H9 (cell line): ENCODE data around the gene CMTM8. TPM values are rescaled to one million over a fixed set of nuclear protein-coding genes. Genes with fewer than 3 reads are reported as not detected.

Source experiments
- DNase-seq: peaks from one replicate; pipeline ENCODE4 v3.0.0-alpha.2; 2017
- H2AFZ ChIP-seq: one replicate; pipeline ENCODE4 v1.6.1; 2013; ENCODE audit warnings: mild to moderate bottlenecking, low read length, control low read depth, moderate library complexity
- H2AK5ac ChIP-seq: 2 replicates; pipeline ENCODE4 v1.6.1; 2013; ENCODE audit warnings: low read length, control low read depth, mixed read lengths; ENCODE audit not compliant: insufficient read length
- H2BK120ac ChIP-seq: one replicate; pipeline ENCODE4 v1.6.1; 2013; ENCODE audit warnings: low read depth, mild to moderate bottlenecking, low read length, control low read depth, inconsistent platforms; ENCODE audit not compliant: poor library complexity, severe bottlenecking
- H2BK12ac ChIP-seq: 2 replicates; pipeline ENCODE4 v1.6.1; 2013; ENCODE audit warnings: low read length, control low read depth, mixed read lengths, low read depth; ENCODE audit not compliant: insufficient read length
- H2BK15ac ChIP-seq: 2 replicates; pipeline ENCODE4 v1.6.1; 2013; ENCODE audit warnings: low read depth, low read length, control low read depth
- H2BK20ac ChIP-seq: one replicate; pipeline ENCODE4 v1.6.1; 2013; ENCODE audit warnings: low read depth, mild to moderate bottlenecking, low read length, control low read depth, inconsistent platforms; ENCODE audit not compliant: poor library complexity, severe bottlenecking
- H2BK5ac ChIP-seq: 2 replicates; pipeline ENCODE4 v1.6.1; 2013; ENCODE audit warnings: low read length, control low read depth, mixed read lengths; ENCODE audit not compliant: insufficient read length
- H3K14ac ChIP-seq: 2 replicates; pipeline ENCODE4 v1.6.1; 2013; ENCODE audit warnings: low read length, control low read depth; ENCODE audit not compliant: insufficient read depth
- H3K18ac ChIP-seq: 2 replicates; pipeline ENCODE4 v1.6.1; 2013; ENCODE audit warnings: low read depth, mild to moderate bottlenecking, mixed read lengths, low read length, control low read depth; ENCODE audit not compliant: insufficient read length
- H3K23ac ChIP-seq: 2 replicates; pipeline ENCODE4 v1.6.1; 2013; ENCODE audit warnings: low read length, control low read depth, mixed read lengths, low read depth; ENCODE audit not compliant: insufficient read length
- H3K23me2 ChIP-seq: 2 replicates; pipeline ENCODE4 v1.6.1; 2013; ENCODE audit warnings: low read depth, mild to moderate bottlenecking, mixed read lengths, low read length, control low read depth; ENCODE audit not compliant: insufficient read length, poor library complexity, severe bottlenecking
- H3K27ac ChIP-seq: 2 replicates; pipeline ENCODE4 v1.5.1; 2013; ENCODE audit warnings: low read length, control low read depth, mixed read lengths, low read depth; ENCODE audit not compliant: insufficient read length
- H3K27me3 ChIP-seq: 2 replicates; pipeline ENCODE4 v1.6.1; 2013; ENCODE audit warnings: low read length, control low read depth, inconsistent platforms; ENCODE audit not compliant: insufficient read depth
- H3K4ac ChIP-seq: 2 replicates; pipeline ENCODE4 v1.6.1; 2013; ENCODE audit warnings: low read depth, mild to moderate bottlenecking, control low read depth, inconsistent platforms, low read length, moderate library complexity
- H3K4me1 ChIP-seq: 2 replicates; pipeline ENCODE4 v1.6.1; 2013; ENCODE audit warnings: low read length, control low read depth, inconsistent platforms; ENCODE audit not compliant: insufficient read depth
- H3K4me2 ChIP-seq: 2 replicates; pipeline ENCODE4 v1.6.1; 2013; ENCODE audit warnings: low read length, control low read depth, mixed read lengths; ENCODE audit not compliant: insufficient read length, insufficient read depth
- H3K56ac ChIP-seq: 2 replicates; pipeline ENCODE4 v1.6.1; 2013; ENCODE audit warnings: low read depth, mild to moderate bottlenecking, mixed read lengths, low read length, control low read depth; ENCODE audit not compliant: insufficient read length
- H3K79me1 ChIP-seq: 2 replicates; pipeline ENCODE4 v1.6.1; 2013; ENCODE audit warnings: low read depth, mild to moderate bottlenecking, moderate library complexity, low read length, control low read depth, inconsistent platforms; ENCODE audit not compliant: insufficient read depth, poor library complexity, severe bottlenecking
- H3K79me2 ChIP-seq: 2 replicates; pipeline ENCODE4 v1.6.1; 2013; ENCODE audit warnings: low read length, control low read depth, inconsistent platforms; ENCODE audit not compliant: insufficient read depth
- H3K9ac ChIP-seq: 2 replicates; pipeline ENCODE4 v1.6.1; 2013; ENCODE audit warnings: low read length, control low read depth, mixed read lengths; ENCODE audit not compliant: insufficient read length; ENCODE audit errors: extremely low read depth
- H3K9me3 ChIP-seq: one replicate; pipeline ENCODE4 v1.6.1; 2013; ENCODE audit warnings: low read depth, low read length, inconsistent platforms; ENCODE audit not compliant: control insufficient read depth
- H3T11ph ChIP-seq: one replicate; pipeline ENCODE4 v1.6.1; 2013; ENCODE audit warnings: mild to moderate bottlenecking, low read length, control low read depth, inconsistent platforms
- H4K20me1 ChIP-seq: one replicate; pipeline ENCODE4 v1.6.1; 2013; ENCODE audit not compliant: control insufficient read depth, insufficient read length, insufficient read depth
- H4K5ac ChIP-seq: 2 replicates; pipeline ENCODE4 v1.6.1; 2013; ENCODE audit warnings: low read depth, mild to moderate bottlenecking, mixed read lengths, low read length, control low read depth; ENCODE audit not compliant: insufficient read length
- H4K8ac ChIP-seq: replicated peaks from 2 replicates; pipeline ENCODE4 v1.6.1; 2013; ENCODE audit warnings: low read length, control low read depth, mixed read lengths, low read depth; ENCODE audit not compliant: insufficient read length
- H4K91ac ChIP-seq: 2 replicates; pipeline ENCODE4 v1.6.1; 2013; ENCODE audit warnings: low read depth, mild to moderate bottlenecking, moderate library complexity, mixed read lengths, low read length, control low read depth; ENCODE audit not compliant: insufficient read length
- H3K27ac Mint-ChIP-seq, 3 experiments: 2 replicates in 2 of 3; 3 replicates in 1 of 3; pipeline ENCODE4 v1.8.0; 2020 to 2021; ENCODE audit warnings: mixed read lengths in 3 of 3, mild to moderate bottlenecking in 1 of 3, moderate library complexity in 1 of 3
- H3K27me3 Mint-ChIP-seq: 2 replicates; pipeline ENCODE4 v1.8.0; 2021; ENCODE audit warnings: low read depth, mild to moderate bottlenecking, moderate library complexity, mixed read lengths
- H3K36me3 Mint-ChIP-seq, 3 experiments: 2 replicates in 2 of 3; 3 replicates in 1 of 3; pipeline ENCODE4 v1.8.0; 2020 to 2021; ENCODE audit warnings: low read depth in 3 of 3, mixed read lengths in 3 of 3; ENCODE audit not compliant: insufficient read depth in 1 of 3
- H3K4me1 Mint-ChIP-seq, 2 experiments: 2 replicates each; pipeline ENCODE4 v1.8.0; 2020; ENCODE audit warnings: mixed read lengths in 2 of 2
- H3K4me3 Mint-ChIP-seq, 2 experiments: 2 replicates in 1 of 2; 3 replicates in 1 of 2; pipeline ENCODE4 v1.8.0; 2020 to 2021; ENCODE audit warnings: mild to moderate bottlenecking in 2 of 2, mixed read lengths in 2 of 2, moderate library complexity in 1 of 2
- H3K9me3 Mint-ChIP-seq, 2 experiments: 2 replicates in 1 of 2; 3 replicates in 1 of 2; pipeline ENCODE4 v1.8.0; 2020; ENCODE audit warnings: mild to moderate bottlenecking in 2 of 2, mixed read lengths in 2 of 2, moderate library complexity in 1 of 2
- WGBS: extraction: QIAGEN DNeasy Blood & Tissue Kit; methylation state at CpG from one replicate; pipeline ENCODE4 v1.1.7; 2013; ENCODE audit warnings: missing lambda C conversion rate, low lambda C conversion rate, mixed read lengths; ENCODE audit not compliant: insufficient read length; ENCODE audit errors: extremely low coverage; 5-methylcytosine and 5-hydroxymethylcytosine counted together
- total RNA-seq: library from RNA; stranded (reverse); gene quantifications from 2 replicates; pipeline ENCODE4 v1.2.1, GENCODE V29; 2021
- TF ChIP-seq, protein P1 (sequence below): fragments of 200-600 bp; sonication (generic); conservative IDR thresholded peaks from 3 replicates; pipeline ENCODE4 v1.8.0; 2021; ENCODE audit warnings: antibody characterized with exemption, mild to moderate bottlenecking

The CMTM8 gene
- total RNA-seq, 1 experiment from 2014 or later, result 4.0 TPM

DNA sequence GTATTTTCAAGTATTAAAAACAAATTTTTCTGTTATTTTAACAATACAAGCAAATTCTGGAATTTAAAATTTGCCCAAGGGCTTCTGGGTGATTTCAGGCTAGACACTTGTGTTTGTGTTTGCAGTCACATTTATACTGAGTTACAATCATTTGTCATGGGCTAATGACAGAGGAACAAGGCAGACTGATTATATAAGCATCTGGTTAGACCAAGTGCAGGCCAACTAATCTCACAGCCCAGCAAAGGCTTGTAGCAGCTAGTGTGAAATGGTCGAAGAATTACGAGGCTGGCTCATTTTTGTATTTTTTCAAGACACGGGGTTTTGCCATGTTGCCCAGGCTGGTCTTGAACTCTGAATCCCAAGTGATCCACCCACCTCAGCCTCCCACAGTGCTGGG lies 52.1 kb downstream of the CMTM8 start:
- H3K36me3 Mint-ChIP-seq, result no peaks in the 10 kb centered on the region
- Histone ChIP-seq H4K8ac (no peak overlapping the region), H3K79me1 (no peaks in the 10 kb centered on the region), H3K9ac (no peak overlapping the region), H2AK5ac (no peak overlapping the region), H2BK15ac (no peak overlapping the region), H2BK120ac (no peak overlapping the region), H2AFZ (no peak overlapping the region), H3K23me2 (no peaks in the 10 kb centered on the region), H4K91ac (no peak overlapping the region), H3K9me3 (no peaks in the 10 kb centered on the region), H4K20me1 (no peaks in the 10 kb centered on the region), H3K4me2 (no peak overlapping the region), H3K14ac (no peak overlapping the region), H2BK12ac (no peak overlapping the region), H3T11ph (no peak overlapping the region), H4K5ac (no peak overlapping the region), H2BK20ac (no peak overlapping the region), H3K23ac (no peak overlapping the region), H3K27ac (no peak overlapping the region), H3K4me1 (no peaks in the 10 kb centered on the region), H2BK5ac (no peak overlapping the region), H3K18ac (no peak overlapping the region), H3K79me2 (no peaks in the 10 kb centered on the region), H3K56ac (no peak overlapping the region), H3K4ac (no peak overlapping the region), H3K27me3 (no peaks in the 10 kb centered on the region)
- H3K4me1 Mint-ChIP-seq, result no peaks in the 10 kb centered on the region
- no peaks in the 10 kb centered on the region for H3K9me3 Mint-ChIP-seq
- no peak for DNase-seq
- WGBS, result no CpG with 5 or more reads among the region's 3 CpGs
- H3K4me3 Mint-ChIP-seq, result no peak overlapping the region
- H3K27ac Mint-ChIP-seq, result no peak overlapping the region; a peak in 1 of 7 replicates
- TF ChIP-seq, protein P1, sequence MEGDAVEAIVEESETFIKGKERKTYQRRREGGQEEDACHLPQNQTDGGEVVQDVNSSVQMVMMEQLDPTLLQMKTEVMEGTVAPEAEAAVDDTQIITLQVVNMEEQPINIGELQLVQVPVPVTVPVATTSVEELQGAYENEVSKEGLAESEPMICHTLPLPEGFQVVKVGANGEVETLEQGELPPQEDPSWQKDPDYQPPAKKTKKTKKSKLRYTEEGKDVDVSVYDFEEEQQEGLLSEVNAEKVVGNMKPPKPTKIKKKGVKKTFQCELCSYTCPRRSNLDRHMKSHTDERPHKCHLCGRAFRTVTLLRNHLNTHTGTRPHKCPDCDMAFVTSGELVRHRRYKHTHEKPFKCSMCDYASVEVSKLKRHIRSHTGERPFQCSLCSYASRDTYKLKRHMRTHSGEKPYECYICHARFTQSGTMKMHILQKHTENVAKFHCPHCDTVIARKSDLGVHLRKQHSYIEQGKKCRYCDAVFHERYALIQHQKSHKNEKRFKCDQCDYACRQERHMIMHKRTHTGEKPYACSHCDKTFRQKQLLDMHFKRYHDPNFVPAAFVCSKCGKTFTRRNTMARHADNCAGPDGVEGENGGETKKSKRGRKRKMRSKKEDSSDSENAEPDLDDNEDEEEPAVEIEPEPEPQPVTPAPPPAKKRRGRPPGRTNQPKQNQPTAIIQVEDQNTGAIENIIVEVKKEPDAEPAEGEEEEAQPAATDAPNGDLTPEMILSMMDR, result no peak
- H3K27me3 Mint-ChIP-seq, result no peaks in the 10 kb centered on the region
